DND-41 (cell line): Measurements from ENCODE around the gene NANOS2.

Experiments used
- CTCF ChIP-seq: IDR thresholded peaks from 2 replicates; pipeline ENCODE4 v1.5.1; 2012; ENCODE audit warnings: borderline replicate concordance, low read length, moderate library complexity, mild to moderate bottlenecking; ENCODE audit not compliant: poor library complexity, severe bottlenecking; ENCODE audit errors: extremely low read depth
- EZH2 ChIP-seq: IDR thresholded peaks from 3 replicates; pipeline ENCODE4 v1.6.1; 2012; ENCODE audit warnings: borderline replicate concordance, low read depth, mild to moderate bottlenecking, moderate library complexity, low read length, inconsistent platforms; ENCODE audit not compliant: severe bottlenecking

GRCh38 chr19:45872095-45872919 is 42.3 kb downstream of the NANOS2 start:
- no peak for TF ChIP-seq CTCF
- no peak for TF ChIP-seq EZH2
